ENCODE results near the gene GGA1.

Gene GGA1

DNA sequence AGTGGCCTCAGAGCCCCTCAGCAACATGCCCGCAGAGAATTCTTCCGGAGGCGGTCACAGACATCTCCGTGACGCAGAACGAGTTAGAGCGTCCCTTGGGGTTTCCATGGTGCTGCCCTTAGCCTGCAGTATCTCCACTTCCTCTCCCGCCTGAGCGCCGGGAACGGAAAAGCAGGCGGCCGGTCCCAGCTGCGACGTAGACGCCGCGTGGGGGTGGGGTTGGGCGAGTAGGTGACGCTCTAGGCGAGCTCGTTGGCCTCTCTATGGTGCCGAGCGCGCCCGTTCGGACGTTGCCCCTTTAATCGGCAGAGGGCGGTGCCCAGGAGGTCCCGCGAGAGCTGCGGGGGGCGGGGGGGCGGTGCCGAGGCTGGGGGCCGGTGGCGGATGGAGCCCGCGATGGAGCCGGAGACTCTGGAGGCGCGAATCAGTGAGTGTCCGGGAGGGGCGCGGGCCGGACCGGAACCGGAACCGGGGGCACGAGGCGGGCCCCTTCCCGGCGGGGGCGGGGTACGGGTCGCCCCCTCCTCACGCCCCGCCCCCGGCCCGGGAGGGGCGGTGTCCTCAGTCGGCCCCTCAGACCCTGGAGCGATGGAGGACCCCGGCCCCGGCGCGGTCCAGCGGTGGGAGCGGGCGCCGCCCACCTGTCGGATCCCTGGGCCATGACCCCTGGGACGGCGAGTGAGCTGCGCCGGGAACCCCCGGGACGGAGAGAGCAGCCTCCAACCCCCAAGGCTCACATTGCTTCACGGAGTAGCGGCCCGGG, at the start of gene GGA1:
GGA1 (plus strand) TSS at position 358 of the 763 bp plus-strand sequence; CDS start at position 385, 27 bp downstream.
- peak; percentile 92 for DNase-seq (ENCODE audit: low read depth, low spot score)

GRCh38 chr22:37559521-37559900, 49.1 kb upstream of the GGA1 start:
- no peak for DNase-seq (ENCODE audit: low read depth, low spot score)

- DNase-seq (ENCODE audit: low read depth, low spot score), result no peak
Measured at GRCh38 chr22:37559901-37560607, 48.6 kb upstream of the GGA1 start, which contains the start of gene CDC42EP1. Gene CDC42EP1 (plus strand): TSS chr22:37560480. CDS start chr22:37566350, 5,870 bp downstream.

DNA sequence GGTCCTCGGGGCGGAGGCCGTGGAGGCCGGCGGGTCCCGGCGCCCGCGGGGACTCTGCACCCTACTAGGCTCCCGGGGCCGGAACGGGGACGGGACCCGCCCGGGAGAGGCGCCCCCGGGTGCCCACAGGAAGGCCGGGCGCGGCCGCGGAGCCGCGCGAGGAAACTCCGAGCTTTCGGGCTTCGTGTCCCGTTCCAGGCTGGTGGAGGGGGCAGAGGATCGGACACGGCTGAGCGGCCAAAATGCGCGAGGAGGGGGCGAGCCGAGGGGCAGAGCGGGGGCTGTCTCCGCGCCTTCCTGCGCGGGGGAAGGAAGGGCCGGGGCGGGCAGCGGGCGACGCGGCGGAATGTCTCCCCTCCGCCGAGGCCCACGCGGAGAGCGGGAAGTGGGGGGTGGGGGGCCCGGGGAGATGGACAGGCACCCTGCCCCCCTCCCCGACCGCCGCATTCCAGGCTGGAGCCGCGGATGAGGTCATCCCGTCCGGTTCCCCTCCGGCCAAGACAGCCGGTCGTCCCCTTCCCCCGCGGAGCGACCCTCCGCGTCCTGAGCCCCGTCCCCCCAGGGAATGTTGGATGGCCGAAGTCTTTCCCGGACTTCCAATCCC, 47.9 kb upstream of the GGA1 start:
- DNase-seq (ENCODE audit: low read depth, low spot score), result no peak

DNA sequence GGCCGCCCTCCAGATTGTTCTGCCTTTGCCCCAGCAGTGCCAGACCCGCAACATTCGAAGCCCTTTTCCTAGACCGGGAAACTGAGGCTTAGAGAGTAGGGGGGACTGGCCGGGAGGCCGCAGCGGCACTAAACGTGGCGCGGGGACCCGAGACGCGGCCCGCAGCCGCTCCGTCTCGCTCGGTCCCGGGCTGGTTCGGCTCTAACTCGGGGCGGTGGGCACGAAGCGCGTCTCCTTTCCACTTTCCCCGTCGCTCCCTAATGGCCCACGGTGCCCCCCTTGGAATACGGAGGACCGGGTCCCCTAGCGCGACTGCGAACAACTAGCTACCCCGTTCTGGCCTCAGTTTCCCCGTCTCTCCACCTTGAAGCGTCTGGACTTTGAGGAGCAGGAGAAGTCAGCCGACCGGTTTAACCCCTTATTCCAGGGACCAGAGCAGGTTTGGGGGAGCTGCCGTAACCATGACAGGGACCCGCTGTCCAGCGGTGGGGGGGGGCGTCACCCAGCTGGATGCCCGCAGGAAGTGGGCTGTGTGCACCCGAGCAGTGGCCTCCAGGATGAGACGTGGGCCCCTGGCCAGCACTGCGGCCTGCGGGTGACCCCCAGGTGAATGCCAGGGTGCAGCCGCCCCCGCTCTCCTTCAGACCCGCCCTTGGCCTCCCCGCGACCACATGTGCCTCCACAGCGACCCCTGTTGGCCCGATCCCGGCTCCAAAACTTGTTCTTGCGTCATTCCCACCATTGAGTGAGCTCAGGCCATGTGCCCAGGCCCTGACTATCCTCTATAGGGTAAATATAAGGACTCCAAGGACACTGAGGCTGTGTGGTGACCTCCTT, 47.2 kb upstream of the GGA1 start:
- DNase-seq (ENCODE audit: low read depth, low spot score), result no peak

DNA sequence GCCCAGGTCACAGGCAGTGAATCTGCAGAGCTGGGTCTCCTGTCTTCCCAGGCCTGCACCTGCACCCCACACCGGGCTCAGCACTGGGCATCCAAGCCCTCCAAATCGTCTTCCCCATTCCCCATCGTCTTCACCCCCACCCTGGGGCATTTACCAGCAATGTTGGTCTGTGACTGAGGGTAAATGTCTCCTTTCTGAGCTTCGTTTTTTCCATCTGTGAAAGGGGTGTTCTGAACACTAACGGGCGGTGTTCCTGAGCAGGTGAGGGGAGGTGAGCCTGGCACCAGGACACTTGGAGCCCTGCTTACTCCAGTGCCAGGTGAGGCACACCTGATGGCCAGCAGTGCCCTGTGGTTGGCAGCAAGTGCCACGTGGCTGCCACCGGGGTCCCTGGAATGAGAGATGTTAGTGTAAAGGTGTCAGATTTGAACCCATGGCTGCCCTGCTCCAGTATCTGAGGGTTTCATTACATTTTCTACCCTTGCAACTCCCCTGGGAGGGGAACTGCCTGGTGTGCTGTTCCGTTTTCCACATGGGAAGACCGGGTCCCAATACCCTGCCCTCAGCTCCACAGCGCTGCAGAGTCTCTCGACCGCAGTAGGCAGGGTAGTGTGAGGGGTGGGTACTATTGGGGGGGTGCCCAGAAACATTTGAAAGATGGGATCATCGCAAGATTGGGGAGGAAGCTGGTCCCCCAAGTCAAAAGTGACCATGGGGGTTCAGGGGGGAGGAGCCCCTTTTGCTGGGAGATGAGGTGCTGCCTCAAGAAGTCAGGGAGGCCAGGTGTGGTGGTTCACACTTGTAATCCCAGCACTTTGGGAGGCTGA, 46.4 kb upstream of the GGA1 start:
- no peak for DNase-seq (ENCODE audit: low read depth, low spot score)

DNA sequence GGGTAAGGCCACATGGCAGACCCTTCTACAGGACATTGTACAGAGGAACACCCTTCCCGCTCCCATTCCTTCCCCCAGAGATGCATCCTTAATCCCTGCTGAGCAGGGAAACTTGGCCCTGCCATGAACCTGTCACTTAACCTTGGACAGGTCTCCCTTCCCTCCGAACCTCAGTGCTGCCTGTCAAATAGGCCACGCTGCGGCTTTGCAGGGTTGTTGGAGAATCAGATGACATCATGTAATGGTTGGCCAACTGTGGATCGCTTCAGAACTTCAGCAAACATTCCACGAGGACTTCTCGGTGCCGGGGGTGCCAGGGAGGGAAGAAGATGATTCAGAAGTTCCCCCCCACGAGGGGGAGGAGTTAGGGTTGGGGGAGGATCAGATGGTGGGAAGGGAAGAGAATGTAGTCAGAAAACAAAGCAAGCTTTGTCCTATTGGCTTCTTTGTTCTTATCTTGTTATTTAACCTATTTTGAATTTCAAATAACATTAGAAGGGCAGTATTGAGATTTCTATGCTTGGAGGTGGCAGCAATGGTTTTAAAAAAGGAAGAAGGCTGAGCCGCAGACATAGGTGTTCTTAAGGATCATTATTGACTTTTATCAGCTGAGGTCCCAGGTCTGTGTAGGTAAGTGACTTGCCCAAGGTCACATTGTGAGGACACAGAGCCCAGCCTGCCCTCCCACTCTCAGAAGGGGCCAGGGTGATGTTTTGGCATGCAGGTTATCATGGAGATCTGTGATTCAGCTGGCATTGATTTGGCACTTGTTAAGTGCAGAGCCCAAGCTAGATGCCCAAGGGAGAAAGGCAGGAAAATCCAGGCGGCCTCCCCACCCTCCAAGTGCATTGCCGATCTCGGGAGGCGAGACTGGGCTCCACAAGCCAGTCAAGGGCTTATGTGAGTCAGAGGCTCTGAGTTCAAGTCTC, 45.2 kb upstream of the GGA1 start:
- no peak for DNase-seq (ENCODE audit: low read depth, low spot score)

- no peak for DNase-seq (ENCODE audit: low read depth, low spot score)
Measured at GRCh38 chr22:37564111-37564711, 44.4 kb upstream of the GGA1 start.

DNA sequence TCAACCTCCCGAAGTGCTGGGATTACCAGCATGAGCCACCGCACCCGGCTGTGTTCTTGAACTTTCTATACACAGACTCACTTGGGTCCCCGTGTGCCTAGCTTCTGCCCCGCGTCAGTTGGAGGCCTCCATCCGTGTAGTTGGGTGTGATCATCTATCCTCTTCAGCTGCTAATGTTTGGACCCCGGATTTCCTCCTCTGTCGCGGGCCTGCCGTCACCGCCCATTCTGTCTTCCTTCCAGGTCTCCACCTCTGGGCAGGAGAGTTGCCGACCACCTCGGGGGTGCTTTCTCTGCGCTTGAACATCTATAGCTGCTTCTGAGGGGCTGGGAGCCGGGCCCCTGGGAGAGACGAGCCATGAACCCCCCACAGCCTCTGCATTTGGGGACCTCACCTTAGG, 42.8 kb upstream of the GGA1 start:
- no peak for DNase-seq (ENCODE audit: low read depth, low spot score)

GRCh38 chr22:37566329-37566837, 42.3 kb upstream of the GGA1 start:
- DNase-seq (ENCODE audit: low read depth, low spot score), result no peak

DNA sequence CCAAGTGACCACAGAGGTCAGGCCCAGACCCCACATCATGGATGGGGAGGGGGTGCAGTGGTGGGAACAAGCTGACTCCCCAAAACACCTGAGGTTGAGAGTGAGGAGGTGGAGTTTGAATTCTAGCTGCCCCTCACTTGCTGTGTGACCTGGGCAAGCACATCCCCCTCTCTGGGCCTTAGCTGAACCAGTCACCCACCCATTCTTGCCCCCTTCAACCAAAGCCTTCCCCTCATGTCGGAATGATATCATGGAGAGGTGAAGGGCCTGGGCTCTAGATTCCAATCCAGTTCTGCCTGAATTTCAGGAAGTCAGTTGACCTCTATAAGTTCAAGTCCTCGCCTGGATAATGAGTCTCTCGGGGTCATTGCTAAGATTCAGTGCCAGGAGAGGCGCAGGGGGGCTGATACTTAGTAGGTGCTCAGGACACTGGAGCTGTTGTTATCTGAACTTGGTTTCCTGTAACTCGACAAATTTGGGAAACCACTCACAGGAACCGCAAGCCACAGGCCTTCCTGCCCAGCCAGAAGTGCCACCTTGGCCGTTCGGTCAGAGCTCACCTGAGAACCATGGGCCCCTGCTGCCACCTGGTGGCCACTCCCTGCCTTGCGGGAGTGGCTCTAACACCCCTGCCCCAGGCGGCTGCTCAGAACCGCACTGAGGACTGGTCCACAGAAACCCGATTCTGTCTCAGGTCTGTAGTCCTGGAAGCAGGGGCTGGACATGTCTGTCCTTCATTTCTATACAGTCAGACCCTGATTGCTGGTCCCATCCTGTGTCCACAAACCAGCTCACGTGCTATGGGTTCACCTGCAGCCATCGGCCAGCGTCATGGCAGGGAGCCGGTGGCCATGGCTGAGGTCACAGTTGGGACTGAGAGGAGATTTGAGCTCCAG, 41.5 kb upstream of the GGA1 start:
- DNase-seq (ENCODE audit: low read depth, low spot score), result no peak

- no peak for DNase-seq (ENCODE audit: low read depth, low spot score)
Measured at GRCh38 chr22:37568012-37568411, 40.6 kb upstream of the GGA1 start.

DNA sequence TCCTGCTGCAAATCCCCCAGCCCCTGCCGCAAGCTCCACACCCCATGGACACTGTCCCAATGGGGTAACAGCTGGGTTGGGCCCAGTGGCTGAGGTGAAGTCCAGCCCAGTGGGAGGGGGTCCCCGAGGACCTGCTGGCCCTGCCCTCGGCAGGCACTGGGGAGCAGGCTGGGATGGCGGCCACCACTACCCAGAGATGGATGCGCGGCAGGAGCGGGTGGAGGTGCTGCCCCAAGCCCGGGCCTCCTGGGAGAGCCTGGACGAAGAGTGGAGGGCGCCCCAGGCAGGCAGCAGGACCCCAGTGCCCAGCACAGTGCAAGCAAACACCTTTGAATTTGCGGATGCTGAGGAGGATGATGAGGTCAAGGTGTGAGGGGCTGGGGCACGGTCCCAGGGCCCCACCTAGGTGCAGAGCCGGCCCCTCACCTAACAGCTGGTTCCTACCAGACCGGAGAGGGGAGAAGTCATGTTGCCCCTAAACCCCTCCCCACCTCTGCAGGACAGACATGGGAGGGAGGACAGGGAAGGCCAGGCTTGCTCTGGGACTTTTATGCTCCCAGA, 40.1 kb upstream of the GGA1 start:
- DNase-seq (ENCODE audit: low read depth, low spot score), result no peak

DNA sequence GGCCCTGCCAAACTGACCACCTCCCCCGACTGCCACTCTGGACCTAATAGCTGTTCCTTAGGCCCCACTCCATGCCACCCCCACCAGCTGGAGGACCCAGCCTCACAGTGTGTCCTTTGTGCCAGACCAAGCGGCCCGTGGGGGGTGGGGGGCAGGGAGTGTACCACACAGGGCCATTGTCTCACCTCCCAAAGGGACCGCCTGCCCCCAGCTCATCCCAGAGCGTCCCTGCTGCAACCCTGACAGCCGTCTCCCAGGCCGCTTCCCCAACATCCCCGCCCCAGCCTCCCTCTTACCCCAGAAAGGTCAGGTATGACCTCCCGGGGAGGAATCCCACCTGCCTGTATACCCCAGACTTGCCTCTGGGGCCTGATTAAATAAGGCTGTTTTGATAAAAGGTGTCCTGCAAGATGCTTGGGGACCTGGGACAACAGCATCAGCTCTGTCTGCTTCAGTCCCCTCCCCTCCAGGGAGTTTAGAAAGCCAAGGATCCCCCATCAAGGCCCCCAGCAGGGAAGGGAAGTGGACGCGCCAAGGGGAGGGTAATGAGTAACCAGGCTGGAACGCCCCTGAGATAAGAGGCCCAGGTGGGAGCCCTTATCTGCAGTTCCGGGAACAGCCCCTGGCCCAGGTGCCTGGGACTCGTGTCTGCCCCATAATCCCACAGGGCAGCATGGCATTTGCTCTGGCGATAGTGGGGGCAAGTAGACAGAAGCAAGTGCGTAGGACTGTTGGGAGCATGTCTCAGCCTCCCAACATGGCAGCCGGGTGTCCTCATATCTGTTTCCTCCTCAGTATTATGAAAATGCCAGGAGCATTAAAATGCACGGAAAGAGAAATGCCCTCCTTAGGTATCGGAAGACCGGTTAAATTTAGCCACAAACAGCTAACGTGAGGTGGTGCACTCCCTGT, 39.4 kb upstream of the GGA1 start:
- DNase-seq (ENCODE audit: low read depth, low spot score), result no peak

DNA sequence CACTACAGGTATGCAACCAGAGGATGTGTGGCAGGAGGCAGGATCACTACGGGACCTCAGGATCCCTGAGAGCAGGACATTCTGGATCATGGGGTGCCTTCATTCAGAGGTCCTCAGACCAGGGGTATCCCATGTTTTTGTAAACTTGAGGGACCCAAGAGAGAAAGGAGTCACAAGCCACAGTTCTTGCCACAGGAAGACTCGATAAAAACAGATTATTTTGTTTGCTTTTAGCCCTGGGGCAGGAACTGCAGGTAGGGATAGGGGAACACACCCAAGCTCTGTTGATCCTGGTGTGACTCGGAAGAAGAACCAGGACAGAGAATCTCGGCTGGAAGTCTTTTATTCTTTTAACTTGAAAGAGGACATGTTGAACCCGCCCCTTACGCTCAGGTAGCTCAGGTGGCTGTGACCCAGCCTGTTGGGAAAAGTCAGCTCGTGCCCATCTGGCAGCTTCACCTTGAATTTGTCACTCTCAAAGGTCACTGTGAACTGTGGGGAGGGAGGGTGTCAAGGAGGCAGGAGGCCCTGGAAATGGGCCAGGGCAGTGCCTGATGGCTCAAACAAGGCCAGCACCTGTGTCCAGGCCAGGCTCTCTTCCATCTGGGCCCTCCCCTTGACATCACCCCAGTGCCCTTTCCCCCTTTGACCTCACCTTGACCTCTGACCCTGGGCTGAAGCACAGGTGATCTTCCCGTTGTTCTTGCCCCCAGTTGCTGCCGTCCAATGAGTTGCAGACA, 38.5 kb upstream of the GGA1 start:
- no peak for DNase-seq (ENCODE audit: low read depth, low spot score)

DNA sequence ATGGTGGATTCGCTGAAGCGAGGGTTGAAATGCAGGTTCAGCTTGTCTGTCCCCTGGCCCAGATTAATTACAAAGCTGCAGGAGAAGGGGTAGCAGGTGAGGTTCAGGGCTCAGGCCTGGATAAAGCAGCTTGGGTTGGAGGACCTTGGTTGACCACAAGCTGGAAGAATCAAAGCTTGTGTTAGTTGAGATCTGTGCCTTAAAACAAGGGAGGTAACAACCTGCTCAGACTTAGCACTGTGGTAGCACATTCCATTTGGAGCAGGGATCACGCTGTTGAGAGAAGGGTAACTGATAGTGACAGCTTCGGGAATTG, 38.0 kb upstream of the GGA1 start:
- no peak for DNase-seq (ENCODE audit: low read depth, low spot score)
